ENCODE results near the gene SLPI.

Gene SLPI, protein sequence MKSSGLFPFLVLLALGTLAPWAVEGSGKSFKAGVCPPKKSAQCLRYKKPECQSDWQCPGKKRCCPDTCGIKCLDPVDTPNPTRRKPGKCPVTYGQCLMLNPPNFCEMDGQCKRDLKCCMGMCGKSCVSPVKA

DNA sequence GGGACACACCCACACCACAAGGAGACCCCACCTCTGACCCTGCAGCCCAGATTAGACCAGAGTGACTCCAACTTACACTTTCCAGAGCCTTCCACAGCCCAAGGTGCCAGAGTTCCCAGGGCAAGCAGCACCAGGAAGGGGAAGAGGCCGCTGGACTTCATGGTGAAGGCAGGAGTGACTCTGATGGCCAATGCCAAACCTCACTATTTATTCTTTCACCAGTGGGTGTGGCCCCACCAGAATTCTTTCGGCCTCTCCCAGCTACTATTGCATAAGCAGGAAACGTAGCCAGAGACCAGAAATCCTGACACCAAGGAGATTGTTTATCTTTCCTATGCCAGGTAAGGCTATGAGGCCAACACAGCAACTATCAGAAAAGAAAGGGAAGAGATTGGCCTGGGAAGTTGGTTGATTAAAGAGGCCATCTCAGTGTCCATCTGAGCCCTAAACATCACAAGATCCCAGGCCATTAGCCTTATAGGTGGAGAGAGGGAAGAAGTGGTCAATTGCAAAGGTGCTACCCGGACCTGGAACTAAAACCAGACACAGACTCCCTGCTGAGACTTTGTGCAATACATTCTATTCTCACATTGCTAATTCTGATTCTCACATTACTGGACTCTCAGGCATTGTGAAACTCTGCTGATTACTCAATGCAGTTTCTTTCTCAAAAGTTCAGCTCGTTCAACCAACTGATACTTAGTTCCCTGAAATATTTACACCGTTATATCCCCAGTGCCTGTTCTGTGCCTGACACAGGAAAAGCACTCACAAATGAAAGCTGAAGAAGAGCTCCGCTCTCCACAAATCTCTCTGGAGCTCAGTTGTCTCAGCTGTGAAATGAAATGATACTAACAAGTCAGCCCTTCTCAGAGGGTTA lies at the start of gene SLPI:
SLPI (minus strand) TSS at position 182 of the 880 bp plus-strand sequence; CDS start at position 161, 21 bp downstream.
- DNase-seq (ENCODE audit: low spot score) = peak; percentile 27

DNA sequence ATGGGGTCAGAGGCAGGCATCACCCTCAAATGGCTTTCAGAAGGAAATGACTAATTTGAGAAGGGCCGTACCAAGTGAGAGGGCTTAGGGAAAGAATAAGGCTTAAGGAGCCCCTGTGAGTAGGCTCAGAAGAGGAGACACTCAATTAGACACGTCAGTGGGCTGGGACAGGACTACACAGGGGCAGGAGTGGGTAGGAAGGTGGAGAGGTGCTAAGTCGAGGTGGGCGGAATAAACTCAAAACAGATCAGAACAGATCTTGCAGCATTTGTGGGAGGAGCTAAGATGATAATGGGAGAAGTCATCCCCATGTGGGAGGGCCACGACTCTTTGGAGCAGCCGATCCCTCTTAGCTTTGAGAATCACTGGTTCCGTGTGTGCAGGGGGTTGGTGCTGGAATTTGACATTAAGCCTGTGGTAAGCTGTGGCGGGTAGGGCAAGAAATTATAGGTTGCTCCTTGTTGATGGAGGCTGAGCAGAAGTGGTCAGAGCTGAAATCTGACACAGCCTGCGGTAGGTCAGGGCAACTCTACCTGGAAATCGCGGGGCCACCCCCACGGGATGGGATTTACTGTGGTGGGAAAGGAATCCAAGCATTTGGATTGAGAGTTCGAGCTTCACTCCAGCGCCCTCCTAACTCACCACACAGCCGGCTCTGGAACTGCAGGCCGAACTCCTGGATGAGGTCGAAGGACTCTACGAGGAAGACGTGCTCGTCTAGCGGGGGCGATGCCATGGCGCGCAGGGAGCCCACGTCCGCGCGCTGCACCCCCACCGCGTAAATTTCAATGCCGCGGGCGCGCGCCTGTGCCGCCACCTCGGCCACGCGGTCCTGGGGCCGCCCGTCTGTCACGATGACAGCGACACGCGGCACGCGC lies 49.5 kb upstream of the SLPI start:
- no peak for DNase-seq (ENCODE audit: low spot score)

DNA sequence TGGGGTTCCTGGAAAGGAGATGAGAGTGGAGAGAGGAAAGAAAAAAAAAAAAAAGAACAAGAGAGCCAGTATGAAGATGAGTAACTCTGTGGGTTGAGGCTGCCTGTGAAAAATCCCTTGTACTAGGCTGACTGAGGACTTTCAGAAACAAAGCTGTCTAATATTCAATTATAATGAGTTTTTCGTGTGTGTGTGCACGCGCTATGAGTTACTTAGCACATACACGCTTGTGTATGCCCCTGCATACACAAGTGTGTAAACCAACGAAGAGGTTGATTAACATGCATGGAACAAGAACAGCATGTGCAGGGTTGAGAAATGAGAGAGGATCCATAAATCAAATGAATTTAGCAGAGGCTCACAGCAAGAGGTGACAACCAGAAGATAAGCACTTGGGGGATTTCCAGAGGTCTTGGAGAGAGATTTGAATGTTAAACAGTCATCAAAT lies 47.5 kb upstream of the SLPI start:
- no peak for DNase-seq (ENCODE audit: low spot score)

DNA sequence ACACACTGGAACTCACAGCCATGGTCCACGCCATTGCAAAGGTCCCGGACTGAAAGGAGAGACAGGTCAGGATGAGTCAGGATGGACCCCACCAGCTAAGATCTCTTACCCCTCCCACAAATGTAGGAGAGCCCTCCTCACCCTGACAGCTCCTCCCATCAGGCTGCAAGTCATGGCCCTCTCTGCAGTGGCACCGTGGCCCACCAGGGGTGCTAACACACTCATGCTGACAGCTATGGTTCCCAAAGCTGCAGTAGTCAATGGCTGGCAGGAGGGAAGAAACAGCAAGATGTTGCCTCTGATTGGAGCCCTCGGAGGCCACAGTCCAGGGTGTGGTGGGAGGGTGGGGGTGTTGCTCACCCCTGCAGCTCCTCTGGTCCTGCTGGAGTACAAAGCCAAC lies 46.6 kb upstream of the SLPI start:
- peak; percentile 77 for DNase-seq (ENCODE audit: low spot score)

DNA sequence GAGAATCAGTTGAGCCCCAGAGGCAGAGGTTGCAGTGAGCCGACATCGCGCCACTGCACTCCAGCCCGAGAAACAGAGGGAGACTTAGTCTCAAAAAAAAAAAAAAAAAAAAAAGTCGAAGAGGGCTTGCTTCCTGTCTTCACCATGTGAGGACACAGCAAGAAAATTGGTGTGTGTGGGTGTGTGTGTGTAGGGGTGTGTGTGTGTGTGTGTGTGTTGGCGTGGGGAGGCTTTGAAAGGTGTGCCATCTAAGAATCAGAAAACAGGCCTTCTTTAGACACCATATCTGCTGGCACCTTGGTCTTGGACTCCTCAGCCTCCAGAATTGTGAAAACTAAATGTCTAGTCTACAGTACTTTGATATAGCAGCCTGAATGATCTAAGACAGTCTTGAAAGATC lies 45.4 kb upstream of the SLPI start:
- no peak for DNase-seq (ENCODE audit: low spot score)

DNA sequence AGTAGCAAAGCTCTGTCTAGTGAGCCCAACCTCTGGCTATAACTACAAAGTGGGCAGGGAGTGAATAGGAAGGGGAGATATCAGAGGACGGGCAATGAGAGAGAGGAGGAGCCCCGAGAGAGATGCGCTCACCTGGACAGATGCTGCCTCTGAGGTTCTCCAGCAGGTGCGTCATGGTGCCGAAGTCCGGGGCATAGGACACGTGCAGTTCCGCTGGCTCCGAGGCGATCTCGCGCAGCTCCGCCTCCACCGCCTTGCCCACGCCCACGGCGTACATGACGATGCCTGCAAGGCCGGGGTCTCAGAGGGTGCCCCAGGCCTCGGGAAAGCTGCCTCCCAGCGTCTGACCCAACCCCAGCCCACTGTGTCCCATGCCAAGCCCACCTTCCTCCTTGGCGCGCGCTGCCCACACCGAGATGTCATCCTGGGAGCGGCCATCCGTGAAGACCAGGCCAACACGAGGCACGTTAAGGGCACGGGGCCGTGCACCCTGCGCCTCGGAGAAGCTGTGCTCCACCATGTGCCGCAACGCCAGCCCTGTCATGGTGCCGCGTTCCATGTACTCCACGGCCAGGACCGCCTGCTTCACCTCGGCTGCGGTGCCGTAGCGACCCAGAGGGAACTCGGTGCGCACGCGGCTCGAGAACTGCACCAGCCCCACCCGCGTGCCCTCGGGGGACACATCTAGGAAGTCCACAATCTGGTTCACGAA lies 43.6 kb upstream of the SLPI start:
- no peak for DNase-seq (ENCODE audit: low spot score)

DNA sequence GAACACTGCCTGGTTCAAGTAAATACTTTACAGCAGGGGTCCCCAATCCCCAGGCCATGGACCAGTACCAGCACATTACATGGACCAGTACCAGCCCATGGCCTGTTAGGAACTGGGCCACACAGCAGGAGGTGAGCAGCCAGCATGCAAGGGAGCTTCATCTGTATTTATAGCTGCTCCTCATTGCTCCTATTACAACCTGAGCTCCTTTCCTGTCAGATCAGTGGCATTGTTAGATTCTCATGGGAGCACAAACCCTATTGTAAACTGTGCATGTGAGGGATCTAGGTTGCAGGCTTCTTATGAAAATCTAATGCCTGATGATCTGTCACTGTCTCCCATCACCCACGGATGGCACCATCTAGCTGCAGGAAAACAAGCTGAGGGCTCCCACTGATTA lies 40.3 kb upstream of the SLPI start:
- no peak for DNase-seq (ENCODE audit: low spot score)

DNA sequence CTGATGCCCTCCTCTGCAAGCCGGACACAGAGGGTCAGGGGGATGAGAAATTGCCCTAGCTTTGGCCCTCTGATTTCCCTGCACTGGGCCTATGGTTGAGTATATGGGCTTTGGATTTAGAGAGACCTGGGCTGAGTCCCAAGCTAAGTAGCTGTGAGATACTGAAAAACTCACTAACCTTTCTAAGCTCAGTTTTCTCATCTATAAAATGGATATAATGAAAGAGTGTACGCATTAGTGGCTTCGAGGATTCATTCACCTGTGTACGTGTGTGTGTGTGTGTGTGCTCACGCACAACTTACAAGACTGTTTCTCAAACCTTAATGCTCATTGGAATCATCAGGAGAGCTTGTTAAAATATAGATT lies 39.6 kb upstream of the SLPI start:
- DNase-seq (ENCODE audit: low spot score) = no peak

DNA sequence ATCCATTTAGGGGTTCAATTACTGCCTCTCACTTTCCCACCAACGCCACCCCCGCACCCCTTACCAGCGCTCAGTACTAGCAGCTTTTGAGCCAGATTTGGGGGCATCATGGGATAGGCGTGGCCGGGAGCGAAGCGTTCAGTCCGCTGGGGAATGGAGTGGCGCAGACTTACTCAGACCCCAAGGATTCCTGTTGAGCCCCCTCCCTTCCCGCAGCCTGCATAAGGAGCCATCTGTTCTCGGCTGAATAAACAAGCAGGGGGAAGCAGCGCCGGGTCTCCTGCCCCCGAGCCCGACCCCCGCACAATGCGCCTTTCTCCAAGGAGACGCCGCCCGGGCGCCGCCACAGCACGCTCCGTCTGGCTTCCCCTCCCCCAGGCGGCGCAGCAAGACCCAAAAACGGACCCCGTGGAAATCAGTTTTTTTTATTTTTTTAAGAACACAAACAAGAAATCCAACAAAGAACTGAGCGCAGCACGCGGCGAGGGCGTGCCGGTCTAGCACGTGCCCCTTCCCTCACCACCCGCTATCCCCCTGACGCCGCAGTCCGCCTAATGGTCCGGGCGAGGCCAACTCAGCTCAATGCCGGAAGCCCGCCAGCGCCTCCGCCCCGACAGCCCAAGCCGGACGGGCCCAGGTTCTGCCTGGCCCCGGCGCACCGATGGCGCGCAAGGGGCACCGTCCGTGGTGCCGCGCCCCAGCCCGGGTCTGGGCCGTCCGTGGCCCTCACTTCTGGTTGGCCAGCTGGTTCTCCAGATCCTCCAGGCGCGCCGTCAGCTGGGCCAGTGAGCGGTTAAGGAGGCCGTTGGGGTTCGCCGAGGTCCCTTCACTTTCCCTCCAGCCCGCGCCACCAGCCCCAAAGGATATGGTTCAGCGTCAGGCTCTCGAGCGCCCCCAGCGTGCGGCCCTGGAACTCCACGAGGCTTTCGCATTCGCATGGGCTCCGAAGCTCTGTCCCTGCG lies 39.0 kb upstream of the SLPI start:
- peak; percentile 93 for DNase-seq (ENCODE audit: low spot score)

DNA sequence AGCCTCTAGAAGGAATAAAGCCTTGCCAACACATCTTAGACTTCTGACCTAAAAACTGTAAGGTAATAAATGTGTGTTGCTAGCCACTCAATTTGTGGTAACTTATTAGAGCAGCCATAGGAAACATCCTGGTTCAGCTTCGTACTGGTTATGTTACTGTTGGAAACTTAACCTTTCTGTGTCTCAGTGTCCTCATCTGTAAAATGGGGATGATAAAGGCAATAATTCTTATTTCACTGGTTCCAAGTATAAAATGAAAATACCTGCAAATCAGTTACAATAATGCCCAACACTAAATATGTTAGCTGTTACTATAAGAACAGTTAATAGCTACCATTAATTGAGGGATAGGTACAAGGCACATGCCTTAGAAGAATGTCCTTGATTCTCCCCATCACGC lies 38.0 kb upstream of the SLPI start:
- DNase-seq (ENCODE audit: low spot score) = no peak

DNA sequence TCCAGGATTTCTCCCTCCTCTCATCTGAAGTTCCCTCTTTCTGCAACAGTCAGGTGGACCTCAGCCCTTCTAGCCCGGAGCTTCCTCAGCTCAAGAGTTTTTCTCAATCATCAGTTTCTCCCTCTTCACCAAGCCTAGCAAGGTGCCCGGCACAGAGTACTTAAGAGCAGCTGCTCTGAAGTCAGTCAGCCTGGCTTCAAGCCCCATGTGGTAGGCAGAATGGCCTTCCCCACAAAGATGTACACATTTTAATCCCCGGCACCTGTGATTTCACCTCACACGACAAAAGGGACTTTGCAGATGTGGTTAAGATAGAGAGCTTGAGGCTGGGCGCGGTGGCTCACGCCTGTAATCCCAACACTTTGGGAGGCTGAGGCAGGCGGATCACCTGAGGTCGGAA lies 37.2 kb upstream of the SLPI start:
- DNase-seq (ENCODE audit: low spot score) = no peak

DNA sequence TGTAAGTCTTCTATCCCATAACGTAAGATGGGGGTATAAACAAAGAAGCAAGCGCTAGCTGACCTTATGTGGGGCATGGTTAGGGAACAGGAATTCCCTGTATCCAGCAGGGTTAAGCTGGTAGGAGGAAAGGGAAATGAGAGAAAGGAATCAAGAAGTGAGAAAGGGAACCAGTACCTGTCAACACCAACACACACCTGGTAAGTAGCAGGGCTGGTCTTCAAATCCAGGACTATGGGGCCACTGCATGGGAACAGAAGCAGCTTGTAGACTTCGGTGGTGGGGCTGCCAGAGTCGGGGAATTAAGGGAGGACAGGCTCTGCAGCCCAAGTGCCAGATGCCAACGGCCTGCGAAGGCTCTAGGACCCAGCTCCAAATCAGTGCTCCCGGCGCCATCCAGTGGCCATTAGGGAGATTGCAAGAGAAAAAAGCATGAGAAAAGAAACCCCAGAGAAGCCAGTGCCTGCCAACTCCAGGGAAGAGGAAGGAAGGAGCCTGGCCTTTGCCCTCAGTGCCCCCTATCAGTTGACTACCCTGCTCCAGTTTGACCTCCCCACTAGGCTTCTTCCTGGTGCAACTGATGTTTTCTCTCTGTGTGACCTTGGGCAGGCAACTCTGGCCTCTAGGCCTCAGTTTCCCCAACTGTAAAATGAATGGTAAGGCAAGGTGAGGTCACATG lies 36.5 kb upstream of the SLPI start:
- peak; percentile 85 for DNase-seq (ENCODE audit: low spot score)

DNA sequence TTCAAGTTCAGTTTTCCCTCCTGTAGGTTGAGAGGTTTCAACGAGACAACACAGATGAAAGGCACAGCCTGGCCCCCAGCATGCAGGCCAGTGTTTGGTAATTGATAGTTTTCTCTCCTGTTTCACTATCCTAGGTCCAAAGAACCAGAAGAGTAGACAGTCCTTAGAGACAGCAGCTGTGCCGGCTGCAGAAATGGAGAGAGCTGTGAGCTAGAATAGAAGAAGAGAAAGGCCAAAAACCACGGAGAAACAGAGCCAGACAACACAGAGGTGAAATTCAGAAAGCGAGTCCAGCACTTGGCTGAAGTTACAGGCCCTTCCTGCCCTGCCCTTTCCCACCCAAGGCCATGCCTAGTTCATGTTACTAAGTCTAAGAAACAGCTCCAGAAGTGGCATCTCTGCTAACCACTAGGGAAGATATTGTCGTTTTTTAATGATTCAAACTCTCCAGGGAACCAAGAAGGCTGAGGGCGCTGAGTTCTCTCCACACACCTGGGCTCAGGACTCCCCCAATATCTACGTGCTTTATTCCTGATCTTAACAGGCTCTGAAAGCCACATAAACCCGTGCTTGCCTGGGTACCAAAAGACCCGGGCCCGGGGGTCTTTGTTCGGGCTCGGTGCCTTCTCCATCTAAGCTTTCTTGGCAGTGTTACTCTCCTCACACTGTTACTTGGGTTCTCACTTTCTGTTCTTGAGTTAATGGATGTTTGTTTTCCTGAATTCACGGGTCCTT lies 35.7 kb upstream of the SLPI start:
- DNase-seq (ENCODE audit: low spot score) = no peak

DNA sequence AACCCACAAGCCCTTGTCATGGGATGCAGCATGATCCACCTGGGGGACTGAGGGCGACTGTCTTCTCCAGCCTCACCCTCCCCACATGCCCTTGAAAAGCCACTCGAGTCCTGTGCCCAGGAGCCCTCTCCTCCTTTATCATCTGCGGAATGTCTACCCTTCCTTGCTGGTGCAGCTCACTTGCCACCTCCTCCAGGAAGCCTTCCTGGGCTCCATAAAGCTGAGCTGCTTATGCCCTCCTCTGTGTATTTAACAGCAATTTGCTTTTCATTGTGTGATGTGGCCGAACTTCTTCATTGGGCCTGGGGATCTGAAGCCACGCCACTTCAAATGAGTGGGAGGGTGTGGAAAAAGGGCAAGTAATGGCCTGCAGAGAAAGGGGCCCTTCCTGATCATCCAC lies 34.5 kb upstream of the SLPI start:
- no peak for DNase-seq (ENCODE audit: low spot score)

DNA sequence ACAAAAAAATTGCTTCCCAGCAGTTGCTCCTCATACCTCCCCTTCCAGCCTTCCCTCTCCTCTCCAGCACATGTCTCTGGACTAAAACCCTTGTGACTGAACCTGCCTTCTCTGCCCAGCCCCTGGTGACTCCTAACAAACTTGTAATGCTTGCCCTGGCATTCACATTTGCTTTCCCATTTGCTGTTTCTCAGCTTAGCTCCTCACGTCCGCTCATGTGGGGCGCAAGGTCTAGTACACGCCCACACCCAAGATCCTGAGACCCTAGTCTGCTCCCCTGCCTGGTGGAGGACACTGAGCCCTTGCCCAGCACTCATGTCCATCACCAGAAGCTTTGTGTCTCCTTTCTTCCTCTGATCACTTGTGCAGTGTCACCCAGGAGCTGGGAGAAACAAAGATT lies 34.0 kb upstream of the SLPI start:
- DNase-seq (ENCODE audit: low spot score) = no peak

DNA sequence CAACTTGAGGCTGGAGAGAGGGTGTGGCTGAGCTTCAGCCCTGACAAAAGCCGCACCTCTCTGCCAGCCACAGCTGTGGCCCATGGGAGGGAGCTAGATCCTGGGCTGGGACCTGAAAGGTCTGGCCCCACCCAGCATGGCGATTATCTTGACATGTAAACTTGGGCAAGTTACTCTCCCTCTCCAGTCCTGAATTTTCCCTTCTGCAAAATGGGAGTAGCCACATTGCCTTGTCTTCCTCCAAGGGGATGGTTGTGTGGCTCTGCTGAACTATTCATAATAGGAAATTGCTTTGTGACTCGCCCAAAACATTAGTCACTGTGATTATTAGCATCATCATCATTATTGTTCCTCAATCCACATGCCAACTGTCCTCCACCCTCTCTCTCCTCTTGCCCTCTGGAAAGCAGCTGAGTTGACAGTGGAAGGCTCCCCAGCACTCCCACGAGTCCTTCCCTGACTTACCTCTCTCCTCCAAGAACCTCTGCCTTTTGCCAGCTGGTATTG lies 29.2 kb upstream of the SLPI start:
- no peak for DNase-seq (ENCODE audit: low spot score)

DNA sequence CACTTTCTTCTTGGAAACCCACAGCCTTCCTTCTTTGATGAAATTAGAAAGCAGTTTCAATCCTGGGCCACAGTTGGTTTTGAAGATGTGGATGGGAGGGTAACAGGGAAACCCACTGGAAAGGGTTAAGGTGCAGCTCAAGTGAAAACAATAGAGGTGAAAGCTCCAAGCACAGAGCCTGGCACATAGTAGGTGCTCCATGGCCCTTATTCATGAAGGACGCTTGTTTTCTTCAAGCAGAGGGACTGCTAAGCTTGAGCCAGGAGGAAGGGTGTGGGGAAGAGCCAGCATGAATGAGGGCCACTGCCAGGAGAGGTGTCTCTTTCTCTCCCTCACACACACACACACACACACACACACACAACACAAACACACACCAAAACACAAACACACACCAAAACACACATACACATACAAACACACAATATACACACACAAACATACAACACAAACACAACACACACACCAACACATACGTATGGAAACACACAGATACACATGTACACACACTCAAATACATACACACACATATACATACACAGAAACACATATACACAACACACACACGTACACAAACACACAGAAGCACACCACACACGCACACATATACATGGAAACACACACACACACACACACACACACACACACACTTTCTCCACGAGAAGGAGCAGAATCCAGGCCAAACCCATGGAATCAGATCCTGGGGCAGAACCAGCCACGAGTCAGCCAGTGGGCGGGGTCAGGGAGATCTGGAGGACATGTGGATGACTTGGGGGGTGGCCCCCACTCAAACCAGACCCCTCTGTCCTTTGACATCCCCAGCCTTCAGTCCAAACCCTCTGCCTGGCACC lies 28.6 kb upstream of the SLPI start:
- DNase-seq (ENCODE audit: low spot score) = no peak

DNA sequence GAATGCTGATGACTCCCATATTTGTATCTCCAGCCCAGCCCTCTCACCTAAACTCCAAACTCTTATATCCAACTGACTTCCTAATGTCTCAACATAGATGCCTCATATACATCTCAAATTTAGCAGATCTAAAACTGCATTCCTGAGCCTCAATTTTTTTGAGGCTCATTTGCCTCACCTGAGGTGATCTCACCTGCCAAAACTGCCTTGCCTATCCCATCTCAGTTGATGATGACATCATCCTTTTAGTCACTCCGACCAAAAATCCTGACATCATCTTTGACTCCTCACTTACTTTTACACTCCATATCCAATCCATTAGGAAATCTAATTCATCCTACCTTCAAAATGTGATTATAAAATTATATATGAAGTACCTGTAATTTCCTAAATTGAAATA lies 25.6 kb upstream of the SLPI start:
- DNase-seq (ENCODE audit: low spot score) = no peak

DNA sequence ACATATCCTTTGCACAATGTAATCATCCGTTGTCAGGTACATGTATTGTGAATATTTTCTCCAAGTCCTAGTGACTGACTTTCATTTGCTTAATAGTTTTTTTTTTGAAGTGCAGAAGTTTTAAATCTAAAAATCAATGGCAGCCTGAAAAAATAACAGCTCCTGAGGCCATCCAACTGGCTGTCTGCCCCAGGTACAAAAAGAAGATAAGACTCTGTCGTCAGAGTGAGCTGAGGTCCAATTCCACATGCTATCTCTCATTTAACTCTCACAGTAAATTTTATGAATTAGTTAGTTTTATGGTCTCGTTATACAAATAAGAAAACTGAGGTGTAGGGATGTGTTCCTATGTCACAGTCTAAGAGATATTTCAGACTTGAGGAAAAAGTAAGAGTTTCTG lies 21.0 kb upstream of the SLPI start:
- DNase-seq (ENCODE audit: low spot score) = no peak
